HEK293 (cell line): Measurements from ENCODE around the gene MCM7.

Experiments used
- GLI4 ChIP-seq: fragments of 450-650 bp; formaldehyde crosslinking; IDR thresholded peaks from 2 replicates; pipeline ENCODE4 v1.5.1; 2016; ENCODE audit warnings: missing biosample characterization, missing genetic modification characterization
- HOXD13 ChIP-seq: sonication (generic); formaldehyde crosslinking; IDR thresholded peaks from 2 replicates; pipeline ENCODE4 v1.8.0; 2022; ENCODE audit warnings: missing genetic modification reagents, borderline replicate concordance
- OVOL3 ChIP-seq: fragments of 450-650 bp; formaldehyde crosslinking; IDR thresholded peaks from 2 replicates; pipeline ENCODE4 v1.5.1; 2016; ENCODE audit warnings: missing biosample characterization, missing genetic modification characterization
- RBAK ChIP-seq: fragments of 450-650 bp; formaldehyde crosslinking; IDR thresholded peaks from 2 replicates; pipeline ENCODE4 v1.5.1; 2016; ENCODE audit warnings: missing biosample characterization, missing genetic modification characterization
- ZBTB44 ChIP-seq: fragments of 450-650 bp; IDR thresholded peaks from 2 replicates; pipeline ENCODE4 v1.5.1; 2018; ENCODE audit warnings: missing biosample characterization, mild to moderate bottlenecking, missing genetic modification characterization
- ZFP3 ChIP-seq: fragments of 450-650 bp; formaldehyde crosslinking; IDR thresholded peaks from 2 replicates; pipeline ENCODE4 v1.5.1; 2016; ENCODE audit warnings: low read depth, missing biosample characterization, missing genetic modification characterization
- ZFP41 ChIP-seq: fragments of 450-650 bp; formaldehyde crosslinking; IDR thresholded peaks from 2 replicates; pipeline ENCODE4 v1.5.1; 2016; ENCODE audit warnings: missing biosample characterization, missing genetic modification characterization, borderline replicate concordance
- ZFP69B ChIP-seq: fragments of 450-650 bp; formaldehyde crosslinking; IDR thresholded peaks from 2 replicates; pipeline ENCODE4 v1.5.1; 2016; ENCODE audit warnings: missing biosample characterization, missing genetic modification characterization
- ZNF138 ChIP-seq: fragments of 450-650 bp; formaldehyde crosslinking; IDR thresholded peaks from 2 replicates; pipeline ENCODE4 v1.5.1; 2016; ENCODE audit warnings: missing biosample characterization, missing genetic modification characterization, borderline replicate concordance
- ZNF184 ChIP-seq: fragments of 450-650 bp; IDR thresholded peaks from 2 replicates; pipeline ENCODE4 v1.5.1; 2018; ENCODE audit warnings: missing biosample characterization, mild to moderate bottlenecking, missing genetic modification characterization
- ZNF280C ChIP-seq: fragments of 450-650 bp; formaldehyde crosslinking; IDR thresholded peaks from 2 replicates; pipeline ENCODE4 v1.5.1; 2016; ENCODE audit warnings: missing biosample characterization, missing genetic modification characterization
- ZNF280D ChIP-seq: fragments of 450-650 bp; formaldehyde crosslinking; IDR thresholded peaks from 2 replicates; pipeline ENCODE4 v1.5.1; 2016; ENCODE audit warnings: missing biosample characterization, missing genetic modification characterization
- ZNF335 ChIP-seq: fragments of 450-650 bp; formaldehyde crosslinking; conservative IDR thresholded peaks from 2 replicates; pipeline ENCODE4 v1.5.1; 2016; ENCODE audit warnings: missing biosample characterization, missing genetic modification characterization
- ZNF362 ChIP-seq: fragments of 450-650 bp; formaldehyde crosslinking; IDR thresholded peaks from 2 replicates; pipeline ENCODE4 v1.5.1; 2016; ENCODE audit warnings: missing biosample characterization, missing genetic modification characterization
- ZNF391 ChIP-seq: fragments of 450-650 bp; formaldehyde crosslinking; IDR thresholded peaks from 2 replicates; pipeline ENCODE4 v1.5.1; 2016; ENCODE audit warnings: low read depth, missing biosample characterization, missing genetic modification characterization, borderline replicate concordance
- ZNF394 ChIP-seq: fragments of 450-650 bp; formaldehyde crosslinking; IDR thresholded peaks from 2 replicates; pipeline ENCODE4 v1.5.1; 2016; ENCODE audit warnings: missing biosample characterization, missing genetic modification characterization, mild to moderate bottlenecking, moderate library complexity, borderline replicate concordance
- ZNF449 ChIP-seq: fragments of 450-650 bp; formaldehyde crosslinking; IDR thresholded peaks from 2 replicates; pipeline ENCODE4 v1.5.1; 2017; ENCODE audit warnings: missing biosample characterization, mild to moderate bottlenecking, missing genetic modification characterization, moderate library complexity
- ZNF596 ChIP-seq: fragments of 450-650 bp; IDR thresholded peaks from 2 replicates; pipeline ENCODE4 v1.5.0; 2018; ENCODE audit warnings: missing biosample characterization, mild to moderate bottlenecking, missing genetic modification characterization, moderate library complexity
- ZNF600 ChIP-seq: fragments of 450-650 bp; formaldehyde crosslinking; IDR thresholded peaks from 2 replicates; pipeline ENCODE4 v1.5.1; 2016; ENCODE audit warnings: missing biosample characterization, missing genetic modification characterization
- ZNF704 ChIP-seq: fragments of 450-650 bp; formaldehyde crosslinking; IDR thresholded peaks from 2 replicates; pipeline ENCODE4 v1.5.1; 2016; ENCODE audit warnings: missing biosample characterization, missing genetic modification characterization
- ZNF785 ChIP-seq: fragments of 450-650 bp; formaldehyde crosslinking; IDR thresholded peaks from 2 replicates; pipeline ENCODE4 v1.5.1; 2016; ENCODE audit warnings: missing biosample characterization, missing genetic modification characterization
- ZNF837 ChIP-seq: fragments of 450-650 bp; formaldehyde crosslinking; IDR thresholded peaks from 2 replicates; pipeline ENCODE4 v1.5.1; 2016; ENCODE audit warnings: missing biosample characterization, missing genetic modification characterization
- ZSCAN23 ChIP-seq: fragments of 450-650 bp; formaldehyde crosslinking; IDR thresholded peaks from 2 replicates; pipeline ENCODE4 v1.5.1; 2016; ENCODE audit warnings: missing biosample characterization, missing genetic modification characterization
- ZSCAN5A ChIP-seq: fragments of 450-650 bp; formaldehyde crosslinking; IDR thresholded peaks from 2 replicates; pipeline ENCODE4 v1.5.1; 2016; ENCODE audit warnings: missing biosample characterization, missing genetic modification characterization

MCM7 gene

GRCh38 chr7:100126239-100126930 lies 25.2 kb upstream of the MCM7 start (continued):
- TF ChIP-seq ZBTB44: peak; percentile 43; the same call in 1 of the 2 replicates
- TF ChIP-seq ZNF704 (tag by site-specific recombination): no peak
- TF ChIP-seq ZNF138 (tag by site-specific recombination): no peak
- TF ChIP-seq ZSCAN5A: 0 out of 2 replicates have a peak, but pooled peaks have one; percentile 9
- TF ChIP-seq ZNF785 (tag by site-specific recombination): no peak
- peak; percentile 47; the same call in 1 of the 2 replicates for TF ChIP-seq ZNF600 (tag by site-specific recombination)
- 0 out of 2 replicates have a peak, but pooled peaks have one; percentile 14 for TF ChIP-seq ZNF391 (tag by site-specific recombination)
- peak; percentile 69; the same call in 1 of the 2 replicates for TF ChIP-seq ZNF449 (tag by site-specific recombination)
- TF ChIP-seq ZFP3 (tag by site-specific recombination): no peak
- peak; percentile 88 for TF ChIP-seq ZNF362
- no peak for TF ChIP-seq ZFP41
- TF ChIP-seq ZFP69B: peak; percentile 10; the same call in 1 of the 2 replicates
- TF ChIP-seq ZNF184 (tag by site-specific recombination): peak; percentile 51; the same call in 1 of the 2 replicates
- TF ChIP-seq OVOL3: peak; percentile 40; the same call in 1 of the 2 replicates
- TF ChIP-seq ZSCAN23 (tag by site-specific recombination): no peak
- peak; percentile 11; the same call in 1 of the 2 replicates for TF ChIP-seq ZNF280D (tag by site-specific recombination)
- TF ChIP-seq ZNF335 (tag by site-specific recombination): peak; percentile 93; the same call in 1 of the 2 replicates
- TF ChIP-seq ZNF596: no peak
- TF ChIP-seq RBAK (tag by site-specific recombination): no peak
- peak; percentile 83 for TF ChIP-seq ZNF394 (tag by site-specific recombination)
- peak; percentile 70; the same call in 1 of the 2 replicates for TF ChIP-seq GLI4 (tag by site-specific recombination)
- no peak for TF ChIP-seq ZNF280C (tag by site-specific recombination)
- TF ChIP-seq ZNF837: no peak
- TF ChIP-seq HOXD13 (CRISPR knock-in tag): no peak
